Liver (tissue), 3 donors: ENCODE measurements around the gene NBAS.

Source experiments
- GABPA ChIP-seq, 2 donors: IDR thresholded peaks in 1 of 2; conservative IDR thresholded peaks in 1 of 2; 2 replicates each; pipeline ENCODE4 v1.6.1; 2016; ENCODE audit warnings: antibody characterized with exemption in 2 of 2, mild to moderate bottlenecking in 1 of 2, moderate library complexity in 1 of 2
- TAF1 ChIP-seq: conservative IDR thresholded peaks from 2 replicates; pipeline ENCODE4 v1.6.1; 2016; ENCODE audit warnings: antibody characterized with exemption, mild to moderate bottlenecking
- TF ChIP-seq, protein P1 (sequence below): fragments of 150-350 bp; IDR thresholded peaks from 2 replicates; pipeline ENCODE4 v1.5.1; 2017; ENCODE audit warnings: improper control_type of control experiment, low read depth, low read length; ENCODE audit not compliant: missing input control
- donor health status: healthy.
- donor health status: healthy.

DNA sequence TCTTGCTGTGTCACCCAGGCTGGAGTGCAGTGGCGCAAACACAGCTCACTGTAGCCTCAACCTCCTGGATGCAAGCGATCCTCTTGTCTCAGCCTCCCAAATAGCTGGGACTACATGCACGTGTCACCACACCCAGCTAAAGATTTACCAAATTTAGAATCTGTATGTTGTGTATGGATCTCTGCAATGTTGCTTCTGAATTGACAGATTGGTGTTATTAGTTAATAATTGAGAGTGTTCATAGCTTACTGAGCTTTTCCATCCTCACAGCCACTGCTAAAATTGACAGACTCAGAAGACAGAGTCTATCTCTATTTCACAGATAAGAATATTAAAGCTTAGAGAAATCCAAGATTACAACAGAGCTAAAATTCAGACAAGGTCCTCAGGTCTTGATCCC, 4.3 kb upstream of the NBAS start:
- TF ChIP-seq GABPA (IDR thresholded peaks at IDR 0.05 in 1 of 2, conservative IDR thresholded peaks at IDR 0.05 in 1 of 2) (no peak), TAF1 (no peak)
- TF ChIP-seq, protein P1, sequence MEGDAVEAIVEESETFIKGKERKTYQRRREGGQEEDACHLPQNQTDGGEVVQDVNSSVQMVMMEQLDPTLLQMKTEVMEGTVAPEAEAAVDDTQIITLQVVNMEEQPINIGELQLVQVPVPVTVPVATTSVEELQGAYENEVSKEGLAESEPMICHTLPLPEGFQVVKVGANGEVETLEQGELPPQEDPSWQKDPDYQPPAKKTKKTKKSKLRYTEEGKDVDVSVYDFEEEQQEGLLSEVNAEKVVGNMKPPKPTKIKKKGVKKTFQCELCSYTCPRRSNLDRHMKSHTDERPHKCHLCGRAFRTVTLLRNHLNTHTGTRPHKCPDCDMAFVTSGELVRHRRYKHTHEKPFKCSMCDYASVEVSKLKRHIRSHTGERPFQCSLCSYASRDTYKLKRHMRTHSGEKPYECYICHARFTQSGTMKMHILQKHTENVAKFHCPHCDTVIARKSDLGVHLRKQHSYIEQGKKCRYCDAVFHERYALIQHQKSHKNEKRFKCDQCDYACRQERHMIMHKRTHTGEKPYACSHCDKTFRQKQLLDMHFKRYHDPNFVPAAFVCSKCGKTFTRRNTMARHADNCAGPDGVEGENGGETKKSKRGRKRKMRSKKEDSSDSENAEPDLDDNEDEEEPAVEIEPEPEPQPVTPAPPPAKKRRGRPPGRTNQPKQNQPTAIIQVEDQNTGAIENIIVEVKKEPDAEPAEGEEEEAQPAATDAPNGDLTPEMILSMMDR, result no peak
